ENCODE measurements around the gene CACNA2D3.

CACNA2D3 gene

GRCh38 chr3:54861248-54862067 is 739.1 kb downstream of the CACNA2D3 start:
- Histone ChIP-seq H3K36me3 (replicated peaks in 1 of 2; ENCODE audit: control insufficient read depth in 2 of 2, insufficient read depth in 2 of 2, low read length in 2 of 2) (no peaks in the 10 kb centered on the region), H2AFZ (ENCODE audit: low read length) (no peak overlapping the region), H2BK12ac (ENCODE audit: low read length) (no peak overlapping the region), H2BK15ac (ENCODE audit: low read length) (no peak overlapping the region), H3K4ac (ENCODE audit: low read length) (no peak overlapping the region), H2BK5ac (ENCODE audit: low read length) (no peak overlapping the region), H2AK5ac (ENCODE audit: low read depth, low read length) (no peak overlapping the region), H3K23ac (ENCODE audit: low read depth, low read length, poor library complexity) (no peak overlapping the region), H2BK120ac (ENCODE audit: low read depth, low read length) (no peak overlapping the region), H3K18ac (ENCODE audit: low read length) (peak overlapping the region; percentile 49), H4K91ac (ENCODE audit: low read depth, low read length, poor library complexity) (no peak overlapping the region), H3K14ac (ENCODE audit: low read length) (no peak overlapping the region), H3K27ac (replicated peaks; ENCODE audit: low read length) (no peak overlapping the region), H3K4me1 (ENCODE audit: control insufficient read depth in 2 of 2, insufficient read depth in 1 of 2, low read depth in 1 of 2, low read length in 2 of 2) (peaks cover 2 to 15% of the 10 kb centered on the region in 2 donors), H3K27me3 (ENCODE audit: control insufficient read depth in 3 of 3, insufficient read depth in 3 of 3, low read depth in 1 of 3, low read length in 3 of 3) (no peaks in the 10 kb centered on the region), H3K4me3 (ENCODE audit: low read length in 2 of 2) (peak overlapping the region in 1 of 2 donors; percentile 44), H4K8ac (ENCODE audit: low read depth, low read length) (no peak overlapping the region), H3K9ac (ENCODE audit: low read depth, low read length, poor library complexity) (no peak overlapping the region), H3K9me3 (replicated peaks in 1 of 2; ENCODE audit: control insufficient read depth in 2 of 2, insufficient read depth in 1 of 2, low read depth in 1 of 2, low read length in 2 of 2) (no peaks in the 10 kb centered on the region), H3K4me2 (ENCODE audit: insufficient read depth, low read length, poor library complexity, severe bottlenecking) (no peak overlapping the region), H3K79me1 (ENCODE audit: low read depth, low read length) (no peaks in the 10 kb centered on the region)
- WGBS, 2 donors (ENCODE audit: extremely low coverage in 2 of 2, insufficient read length in 2 of 2, insufficient replicate concordance in 1 of 2): no CpG with 5 or more reads among the region's 9 CpGs
- no peak for DNase-seq (ENCODE audit: low spot score)

- no CpG with 5 or more reads among the region's 5 CpGs for WGBS, 2 donors (ENCODE audit: extremely low coverage in 2 of 2, insufficient read length in 2 of 2, insufficient replicate concordance in 1 of 2)
- Histone ChIP-seq H2AFZ (ENCODE audit: low read length) (no peak overlapping the region), H3K4me2 (ENCODE audit: insufficient read depth, low read length, poor library complexity, severe bottlenecking) (no peak overlapping the region)
Observed at GRCh38 chr3:54862526-54862925, 740.2 kb downstream of the CACNA2D3 start.

GRCh38 chr3:54863366-54863765 is 741.0 kb downstream of the CACNA2D3 start:
- H3K27me3 ChIP-seq (ENCODE audit: control insufficient read depth in 3 of 3, insufficient read depth in 3 of 3, low read depth in 1 of 3, low read length in 3 of 3): no peaks in the 10 kb centered on the region
- no peak overlapping the region for H2AK5ac ChIP-seq (ENCODE audit: low read depth, low read length)
- H3K9ac ChIP-seq (ENCODE audit: low read depth, low read length, poor library complexity): no peak overlapping the region
- H3K36me3 ChIP-seq (replicated peaks in 1 of 2; ENCODE audit: control insufficient read depth in 2 of 2, insufficient read depth in 2 of 2, low read length in 2 of 2): no peaks in the 10 kb centered on the region
- peaks cover 2 to 11% of the 10 kb centered on the region in 2 donors for H3K4me1 ChIP-seq (ENCODE audit: control insufficient read depth in 2 of 2, insufficient read depth in 1 of 2, low read depth in 1 of 2, low read length in 2 of 2)
- no peak overlapping the region for H3K23ac ChIP-seq (ENCODE audit: low read depth, low read length, poor library complexity)
- no peak for DNase-seq (ENCODE audit: low spot score)
- H4K8ac ChIP-seq (ENCODE audit: low read depth, low read length): no peak overlapping the region
- H2BK5ac ChIP-seq (ENCODE audit: low read length): no peak overlapping the region
- H3K4me2 ChIP-seq (ENCODE audit: insufficient read depth, low read length, poor library complexity, severe bottlenecking): no peak overlapping the region
- no CpG with 5 or more reads among the region's 8 CpGs for WGBS, 2 donors (ENCODE audit: extremely low coverage in 2 of 2, insufficient read length in 2 of 2, insufficient replicate concordance in 1 of 2)
- no peaks in the 10 kb centered on the region for H3K9me3 ChIP-seq (replicated peaks in 1 of 2; ENCODE audit: control insufficient read depth in 2 of 2, insufficient read depth in 1 of 2, low read depth in 1 of 2, low read length in 2 of 2)
- H2AFZ ChIP-seq (ENCODE audit: low read length): peak overlapping the region; percentile 70
- H3K4me3 ChIP-seq (ENCODE audit: low read length in 2 of 2): no peak overlapping the region
- H2BK15ac ChIP-seq (ENCODE audit: low read length): no peak overlapping the region
- no peak overlapping the region for H4K91ac ChIP-seq (ENCODE audit: low read depth, low read length, poor library complexity)
- no peak overlapping the region for H2BK12ac ChIP-seq (ENCODE audit: low read length)
- H2BK120ac ChIP-seq (ENCODE audit: low read depth, low read length): no peak overlapping the region
- no peak overlapping the region for H3K4ac ChIP-seq (ENCODE audit: low read length)
- no peaks in the 10 kb centered on the region for H3K79me1 ChIP-seq (ENCODE audit: low read depth, low read length)
- H3K14ac ChIP-seq (ENCODE audit: low read length): no peak overlapping the region
- H3K18ac ChIP-seq (ENCODE audit: low read length): no peak overlapping the region
- H3K27ac ChIP-seq (replicated peaks; ENCODE audit: low read length): no peak overlapping the region

More at GRCh38 chr3:54862526-54862925, 740.2 kb downstream of the CACNA2D3 start:
- H3K9me3 ChIP-seq (replicated peaks in 1 of 2; ENCODE audit: control insufficient read depth in 2 of 2, insufficient read depth in 1 of 2, low read depth in 1 of 2, low read length in 2 of 2): no peaks in the 10 kb centered on the region
- no peaks in the 10 kb centered on the region for H3K27me3 ChIP-seq (ENCODE audit: control insufficient read depth in 3 of 3, insufficient read depth in 3 of 3, low read depth in 1 of 3, low read length in 3 of 3)
- no peak overlapping the region for H3K4ac ChIP-seq (ENCODE audit: low read length)
- H2BK12ac ChIP-seq (ENCODE audit: low read length): no peak overlapping the region
- H3K36me3 ChIP-seq (replicated peaks in 1 of 2; ENCODE audit: control insufficient read depth in 2 of 2, insufficient read depth in 2 of 2, low read length in 2 of 2): no peaks in the 10 kb centered on the region
- no peak overlapping the region for H4K91ac ChIP-seq (ENCODE audit: low read depth, low read length, poor library complexity)
- no peak overlapping the region for H3K23ac ChIP-seq (ENCODE audit: low read depth, low read length, poor library complexity)
- H3K4me3 ChIP-seq (ENCODE audit: low read length in 2 of 2): no peak overlapping the region
- H3K4me1 ChIP-seq (ENCODE audit: control insufficient read depth in 2 of 2, insufficient read depth in 1 of 2, low read depth in 1 of 2, low read length in 2 of 2): peaks cover 2 to 15% of the 10 kb centered on the region in 2 donors
- no peak overlapping the region for H3K9ac ChIP-seq (ENCODE audit: low read depth, low read length, poor library complexity)
- H2BK5ac ChIP-seq (ENCODE audit: low read length): no peak overlapping the region
- no peak overlapping the region for H3K14ac ChIP-seq (ENCODE audit: low read length)
- no peak overlapping the region for H2BK120ac ChIP-seq (ENCODE audit: low read depth, low read length)
- DNase-seq (ENCODE audit: low spot score): no peak
- H2AK5ac ChIP-seq (ENCODE audit: low read depth, low read length): no peak overlapping the region
- no peak overlapping the region for H4K8ac ChIP-seq (ENCODE audit: low read depth, low read length)
- no peak overlapping the region for H2BK15ac ChIP-seq (ENCODE audit: low read length)
- no peaks in the 10 kb centered on the region for H3K79me1 ChIP-seq (ENCODE audit: low read depth, low read length)
- H3K27ac ChIP-seq (replicated peaks; ENCODE audit: low read length): no peak overlapping the region
- H3K18ac ChIP-seq (ENCODE audit: low read length): no peak overlapping the region

- Histone ChIP-seq H4K91ac (ENCODE audit: low read depth, low read length, poor library complexity) (no peak overlapping the region), H3K27me3 (ENCODE audit: control insufficient read depth in 3 of 3, insufficient read depth in 3 of 3, low read depth in 1 of 3, low read length in 3 of 3) (no peaks in the 10 kb centered on the region), H3K9me3 (replicated peaks in 1 of 2; ENCODE audit: control insufficient read depth in 2 of 2, insufficient read depth in 1 of 2, low read depth in 1 of 2, low read length in 2 of 2) (no peaks in the 10 kb centered on the region), H2BK120ac (ENCODE audit: low read depth, low read length) (no peak overlapping the region), H2AFZ (ENCODE audit: low read length) (no peak overlapping the region), H3K23ac (ENCODE audit: low read depth, low read length, poor library complexity) (no peak overlapping the region), H3K14ac (ENCODE audit: low read length) (no peak overlapping the region), H3K4me2 (ENCODE audit: insufficient read depth, low read length, poor library complexity, severe bottlenecking) (no peak overlapping the region), H2BK15ac (ENCODE audit: low read length) (no peak overlapping the region), H3K4ac (ENCODE audit: low read length) (no peak overlapping the region), H3K4me3 (ENCODE audit: low read length in 2 of 2) (no peak overlapping the region), H3K79me1 (ENCODE audit: low read depth, low read length) (no peaks in the 10 kb centered on the region), H3K36me3 (replicated peaks in 1 of 2; ENCODE audit: control insufficient read depth in 2 of 2, insufficient read depth in 2 of 2, low read length in 2 of 2) (no peaks in the 10 kb centered on the region), H3K4me1 (ENCODE audit: control insufficient read depth in 2 of 2, insufficient read depth in 1 of 2, low read depth in 1 of 2, low read length in 2 of 2) (peaks cover 2 to 9% of the 10 kb centered on the region in 2 donors), H3K9ac (ENCODE audit: low read depth, low read length, poor library complexity) (no peak overlapping the region), H2BK5ac (ENCODE audit: low read length) (no peak overlapping the region), H3K18ac (ENCODE audit: low read length) (no peak overlapping the region), H2AK5ac (ENCODE audit: low read depth, low read length) (no peak overlapping the region), H3K27ac (replicated peaks; ENCODE audit: low read length) (no peak overlapping the region), H2BK12ac (ENCODE audit: low read length) (no peak overlapping the region), H4K8ac (ENCODE audit: low read depth, low read length) (no peak overlapping the region)
- WGBS, 2 donors (ENCODE audit: extremely low coverage in 2 of 2, insufficient read length in 2 of 2, insufficient replicate concordance in 1 of 2): no CpG with 5 or more reads among the region's 4 CpGs
- DNase-seq (ENCODE audit: low spot score): no peak
Observed at GRCh38 chr3:54863786-54864185, 741.4 kb downstream of the CACNA2D3 start.

All from neuronal stem cell (in vitro differentiated cells).